WERI-Rb-1 (cell line): ENCODE measurements around the gene ZNF367.
"Not testable (repeated sequence)": the region's sequence is repeated elsewhere in the genome, so short reads cannot be mapped to it uniquely, and the experiment has no call there.

ENCODE experiments used
- DNase-seq: peaks from one replicate; pipeline ENCODE4 v3.0.0-alpha.2; 2020
- H3K27ac ChIP-seq: fragments of 250-450 bp; sonication (Bioruptor Pico); 2 replicates; pipeline ENCODE4 v1.5.1; 2020; ENCODE audit warnings: mild to moderate bottlenecking, moderate library complexity
- H3K27me3 ChIP-seq: fragments of 250-450 bp; sonication (Bioruptor Pico); 2 replicates; pipeline ENCODE4 v1.5.1; 2021; ENCODE audit warnings: mild to moderate bottlenecking, low read depth, moderate library complexity; ENCODE audit not compliant: insufficient read depth, severe bottlenecking
- H3K36me3 ChIP-seq: fragments of 250-450 bp; sonication (Bioruptor Pico); 2 replicates; pipeline ENCODE4 v1.5.1; 2020; ENCODE audit warnings: mild to moderate bottlenecking, moderate library complexity
- H3K4me3 ChIP-seq: 2 replicates; pipeline ENCODE4 v1.5.1; 2011; ENCODE audit warnings: low read depth, mild to moderate bottlenecking, control low read depth, low read length
- H3K9me3 ChIP-seq: fragments of 250-450 bp; sonication (Bioruptor Pico); 2 replicates; pipeline ENCODE4 v1.5.1; 2021; ENCODE audit warnings: mild to moderate bottlenecking, moderate library complexity; ENCODE audit not compliant: severe bottlenecking
- CTCF ChIP-seq: IDR thresholded peaks from 2 replicates; pipeline ENCODE4 v1.5.1; 2011; ENCODE audit warnings: low read depth, mild to moderate bottlenecking, control low read depth, inconsistent platforms, low read length

The ZNF367 gene

GRCh38 chr9:96360976-96361375, 57.2 kb downstream of the ZNF367 start:
- no peak overlapping the region for H3K27ac ChIP-seq
- TF ChIP-seq CTCF = no peak
- no peaks in the 10 kb centered on the region for H3K9me3 ChIP-seq
- no peak overlapping the region for H3K4me3 ChIP-seq
- no peaks in the 10 kb centered on the region for H3K36me3 ChIP-seq
- no peak for DNase-seq
- H3K27me3 ChIP-seq = no peaks in the 10 kb centered on the region

GRCh38 chr9:96360523-96360922, 57.6 kb downstream of the ZNF367 start:
- H3K27ac ChIP-seq, DNase-seq, H3K36me3 ChIP-seq, H3K4me3 ChIP-seq, H3K9me3 ChIP-seq, H3K27me3 ChIP-seq: not testable (repeated sequence)

- Histone ChIP-seq H3K36me3 (no peaks in the 10 kb centered on the region), H3K27me3 (no peaks in the 10 kb centered on the region), H3K27ac (no peak overlapping the region), H3K9me3 (peaks cover 6% of the 10 kb centered on the region), H3K4me3 (no peak overlapping the region)
- TF ChIP-seq CTCF = no peak
- DNase-seq = no peak
Observed at GRCh38 chr9:96350866-96351265, 67.3 kb downstream of the ZNF367 start.

GRCh38 chr9:96348261-96348660, 69.9 kb downstream of the ZNF367 start:
- no peak for DNase-seq
- H3K9me3 ChIP-seq = peaks cover 10% of the 10 kb centered on the region
- H3K4me3 ChIP-seq = no peak overlapping the region
- H3K36me3 ChIP-seq = no peaks in the 10 kb centered on the region
- no peaks in the 10 kb centered on the region for H3K27me3 ChIP-seq
- no peak overlapping the region for H3K27ac ChIP-seq
- TF ChIP-seq CTCF = no peak

- peaks cover 13% of the 10 kb centered on the region for H3K9me3 ChIP-seq
- TF ChIP-seq CTCF = no peak
- H3K27ac ChIP-seq = no peak overlapping the region
- no peak overlapping the region for H3K4me3 ChIP-seq
- no peak for DNase-seq
- H3K27me3 ChIP-seq = no peaks in the 10 kb centered on the region
- no peaks in the 10 kb centered on the region for H3K36me3 ChIP-seq
Observed at GRCh38 chr9:96345551-96345950, 72.6 kb downstream of the ZNF367 start.

- Histone ChIP-seq H3K27me3 (no peaks in the 10 kb centered on the region), H3K27ac (peak overlapping the region; percentile 61), H3K4me3 (no peak overlapping the region), H3K36me3 (no peaks in the 10 kb centered on the region), H3K9me3 (peaks cover 13% of the 10 kb centered on the region)
- no peak for TF ChIP-seq CTCF
- peak; percentile 79 for DNase-seq
Observed at GRCh38 chr9:96344458-96345180, 73.6 kb downstream of the ZNF367 start.
